Smooth muscle cell (in vitro differentiated cells): ENCODE results near the gene CLASP1. TPM values are rescaled to one million over a fixed set of nuclear protein-coding genes. Genes with fewer than 3 reads are reported as not detected.

Experiments
- DNase-seq: peaks from one replicate; lab custom pipeline; 2025; ENCODE audit not compliant: unreplicated experiment; lab: John Stamatoyannopoulos, UW
- H2AFZ ChIP-seq: fragments of 200-600 bp; sonication (generic); 2 replicates; pipeline ENCODE4 v1.6.0; 2016; ENCODE audit warnings: antibody characterized with exemption, low read depth, mild to moderate bottlenecking
- H3F3A ChIP-seq: fragments of 200-600 bp; sonication (generic); 2 replicates; pipeline ENCODE4 v1.6.0; 2017; ENCODE audit warnings: antibody characterized with exemption, low read depth
- H3K27ac ChIP-seq: fragments of 200-600 bp; sonication (generic); 2 replicates; pipeline ENCODE4 v1.5.1; 2016; ENCODE audit warnings: low read depth, mild to moderate bottlenecking
- H3K27me3 ChIP-seq: fragments of 200-600 bp; sonication (generic); 2 replicates; pipeline ENCODE4 v1.6.1; 2016; ENCODE audit warnings: low read depth, mild to moderate bottlenecking
- H3K36me3 ChIP-seq: fragments of 200-600 bp; sonication (generic); 2 replicates; pipeline ENCODE4 v1.5.1; 2016; ENCODE audit warnings: low read depth
- H3K4me1 ChIP-seq: fragments of 200-600 bp; sonication (generic); 2 replicates; pipeline ENCODE4 v1.5.1; 2016; ENCODE audit warnings: low read depth
- H3K4me2 ChIP-seq: fragments of 200-600 bp; sonication (generic); 2 replicates; pipeline ENCODE4 v1.6.0; 2016; ENCODE audit warnings: mild to moderate bottlenecking
- H3K4me3 ChIP-seq: fragments of 200-600 bp; sonication (generic); 2 replicates; pipeline ENCODE4 v1.5.1; 2016; ENCODE audit warnings: mild to moderate bottlenecking
- H3K79me2 ChIP-seq: fragments of 200-600 bp; sonication (generic); 2 replicates; pipeline ENCODE4 v1.6.0; 2016; ENCODE audit warnings: low read depth, mild to moderate bottlenecking
- H3K9ac ChIP-seq: fragments of 200-600 bp; sonication (generic); 2 replicates; pipeline ENCODE4 v1.6.0; 2016; ENCODE audit warnings: low read depth
- H3K9me3 ChIP-seq: fragments of 200-600 bp; sonication (generic); replicated peaks from 2 replicates; pipeline ENCODE4 v1.5.1; 2016; ENCODE audit warnings: low read depth
- H4K20me1 ChIP-seq: fragments of 200-600 bp; sonication (generic); 2 replicates; pipeline ENCODE4 v1.6.0; 2016; ENCODE audit warnings: low read depth
- CTCF ChIP-seq: fragments of 200-600 bp; sonication (generic); IDR thresholded peaks from 2 replicates; pipeline ENCODE4 v1.5.1; 2017; ENCODE audit warnings: borderline replicate concordance, mild to moderate bottlenecking, antibody characterized with exemption; ENCODE audit not compliant: insufficient read depth, poor library complexity, severe bottlenecking
- WGBS: methylation state at CpG from one replicate; pipeline ENCODE4 v1.1.7; 2016; ENCODE audit warnings: low lambda C conversion rate; 5-methylcytosine and 5-hydroxymethylcytosine counted together
- polyA plus RNA-seq: library from polyadenylated mRNA; unstranded; fragments of >200 nt; fragmentation: Nextera tagmentation; extraction: Ambion mirVana; gene quantifications from 2 replicates; pipeline ENCODE4 v1.2.1, GENCODE V29; 2016
- total RNA-seq: library from RNA; depleted of rRNA; stranded (reverse); fragments of >200 nt; gene quantifications from 2 replicates; pipeline ENCODE4 v1.2.3, GENCODE V29; 2014

The CLASP1 gene
- total and polyA plus RNA-seq, 2 experiments from 2014 or later: 15.0 to 33.8 TPM

- 97% methylated on average over 1 of the region's 1 CpG for WGBS
- no peak overlapping the region for H3K4me3 ChIP-seq
- no peak for TF ChIP-seq CTCF
- peaks cover 6% of the 10 kb centered on the region for H3K36me3 ChIP-seq
- no peaks in the 10 kb centered on the region for H3K4me1 ChIP-seq
- H2AFZ ChIP-seq: no peak overlapping the region
- H3K4me2 ChIP-seq: no peak overlapping the region
- H4K20me1 ChIP-seq: no peaks in the 10 kb centered on the region
- H3F3A ChIP-seq: peaks cover 13% of the 10 kb centered on the region
- H3K9me3 ChIP-seq: no peaks in the 10 kb centered on the region
- H3K9ac ChIP-seq: no peak overlapping the region
- no peaks in the 10 kb centered on the region for H3K79me2 ChIP-seq
- H3K27me3 ChIP-seq: no peaks in the 10 kb centered on the region
- no peak overlapping the region for H3K27ac ChIP-seq
- no peak for DNase-seq
Observed at GRCh38 chr2:121431214-121431613, 218.0 kb downstream of the CLASP1 start.

- Histone ChIP-seq H3K27ac (peak overlapping the region; percentile 68), H4K20me1 (no peaks in the 10 kb centered on the region), H3K9ac (peak overlapping the region; percentile 36), H3K4me3 (no peak overlapping the region), H3K27me3 (no peaks in the 10 kb centered on the region), H3K36me3 (peaks cover 6% of the 10 kb centered on the region), H2AFZ (no peak overlapping the region), H3K79me2 (no peaks in the 10 kb centered on the region), H3K4me1 (no peaks in the 10 kb centered on the region), H3K9me3 (no peaks in the 10 kb centered on the region), H3K4me2 (peak overlapping the region; percentile 61), H3F3A (peaks cover 13% of the 10 kb centered on the region)
- DNase-seq: no peak
- 92% methylated on average over 16 of the region's 16 CpGs for WGBS
- TF ChIP-seq CTCF: no peak
Observed at GRCh38 chr2:121429927-121430520, 219.2 kb downstream of the CLASP1 start.

- Histone ChIP-seq H3K36me3 (peaks cover 12% of the 10 kb centered on the region), H3K4me2 (peak overlapping the region; percentile 61), H3K4me1 (no peaks in the 10 kb centered on the region), H4K20me1 (no peaks in the 10 kb centered on the region), H3K4me3 (no peak overlapping the region), H3K27me3 (no peaks in the 10 kb centered on the region), H3K79me2 (no peaks in the 10 kb centered on the region), H3K27ac (peak overlapping the region; percentile 68), H3F3A (peaks cover 13% of the 10 kb centered on the region), H3K9ac (peak overlapping the region; percentile 36), H2AFZ (no peak overlapping the region), H3K9me3 (no peaks in the 10 kb centered on the region)
- TF ChIP-seq CTCF: no peak
- DNase-seq: no peak
- WGBS: 53% methylated on average over 8 of the region's 8 CpGs
Observed at GRCh38 chr2:121429119-121429903, 220.0 kb downstream of the CLASP1 start.
